Hepatocyte (in vitro differentiated cells): Measurements from ENCODE around the gene CSNK1G3. TPM values are rescaled to one million over a fixed set of nuclear protein-coding genes. Genes with fewer than 3 reads are reported as not detected.

Source experiments
- DNase-seq: peaks from one replicate; pipeline ENCODE4 v3.0.0-alpha.2; 2016; ENCODE audit warnings: low spot score
- H2AFZ ChIP-seq: fragments of 200-600 bp; sonication (generic); 2 replicates; pipeline ENCODE4 v1.6.0; 2016; ENCODE audit warnings: antibody characterized with exemption, mild to moderate bottlenecking
- H3K27ac ChIP-seq: fragments of 200-600 bp; sonication (generic); 2 replicates; pipeline ENCODE4 v1.5.1; 2016; ENCODE audit warnings: mild to moderate bottlenecking
- H3K27me3 ChIP-seq: fragments of 200-600 bp; sonication (generic); 2 replicates; pipeline ENCODE4 v1.6.1; 2016
- H3K36me3 ChIP-seq: fragments of 200-600 bp; sonication (generic); replicated peaks from 2 replicates; pipeline ENCODE4 v1.5.1; 2016; ENCODE audit warnings: low read depth; ENCODE audit not compliant: insufficient read depth
- H3K4me1 ChIP-seq: fragments of 200-600 bp; sonication (generic); 2 replicates; pipeline ENCODE4 v1.5.1; 2016; ENCODE audit warnings: mild to moderate bottlenecking, moderate library complexity; ENCODE audit not compliant: insufficient read depth
- H3K4me2 ChIP-seq: fragments of 200-600 bp; sonication (generic); 2 replicates; pipeline ENCODE4 v1.6.0; 2016
- H3K4me3 ChIP-seq: fragments of 200-600 bp; sonication (generic); 2 replicates; pipeline ENCODE4 v1.5.1; 2016; ENCODE audit warnings: mild to moderate bottlenecking
- H3K79me2 ChIP-seq: fragments of 200-600 bp; sonication (generic); 2 replicates; pipeline ENCODE4 v1.6.0; 2017; ENCODE audit warnings: mild to moderate bottlenecking
- H3K9me2 ChIP-seq: fragments of 200-600 bp; sonication (generic); replicated peaks from 2 replicates; pipeline ENCODE4 v1.6.0; 2017; ENCODE audit warnings: mild to moderate bottlenecking; ENCODE audit not compliant: insufficient read depth
- H3K9me3 ChIP-seq: fragments of 200-600 bp; sonication (generic); 2 replicates; pipeline ENCODE4 v1.5.1; 2016; ENCODE audit warnings: low read depth, mild to moderate bottlenecking
- H4K20me1 ChIP-seq: fragments of 200-600 bp; sonication (generic); 2 replicates; pipeline ENCODE4 v1.6.0; 2016; ENCODE audit warnings: mild to moderate bottlenecking; ENCODE audit not compliant: insufficient read depth, poor library complexity, severe bottlenecking
- CTCF ChIP-seq: fragments of 200-600 bp; sonication (generic); IDR thresholded peaks from 2 replicates; pipeline ENCODE4 v1.5.1; 2016; ENCODE audit warnings: antibody characterized with exemption, mild to moderate bottlenecking; ENCODE audit not compliant: poor library complexity
- EZH2 ChIP-seq: fragments of 200-600 bp; sonication (generic); IDR thresholded peaks from 2 replicates; pipeline ENCODE4 v1.6.1; 2016; ENCODE audit warnings: antibody characterized with exemption, mild to moderate bottlenecking, borderline replicate concordance
- EZH2phosphoT487 ChIP-seq: fragments of 200-600 bp; sonication (generic); IDR thresholded peaks from one replicate; pipeline ENCODE4 v1.6.1; 2018; ENCODE audit warnings: antibody characterized with exemption, mild to moderate bottlenecking, low read depth, moderate library complexity; ENCODE audit not compliant: unreplicated experiment, severe bottlenecking
- WGBS: methylation state at CpG from one replicate; pipeline ENCODE4 v1.1.6; 2016; ENCODE audit warnings: low lambda C conversion rate; ENCODE audit errors: missing lambda C conversion rate; 5-methylcytosine and 5-hydroxymethylcytosine counted together
- polyA plus RNA-seq: library from polyadenylated mRNA; unstranded; fragments of >200 nt; fragmentation: Nextera tagmentation; extraction: Ambion mirVana; gene quantifications from 2 replicates; pipeline ENCODE4 v1.2.1, GENCODE V29; 2016
- total RNA-seq: library from RNA; depleted of rRNA; stranded (reverse); fragments of >200 nt; gene quantifications from 2 replicates; pipeline ENCODE4 v1.2.3, GENCODE V29; 2014

Gene CSNK1G3
- total and polyA plus RNA-seq, 2 experiments from 2014 or later = 20.8 to 59.3 TPM

- no peak overlapping the region for H2AFZ ChIP-seq
- WGBS = 88% methylated on average over 2 of the region's 2 CpGs
- no peaks in the 10 kb centered on the region for H3K4me1 ChIP-seq
- H3K4me3 ChIP-seq = no peak overlapping the region
- no peaks in the 10 kb centered on the region for H3K27me3 ChIP-seq
- H3K9me3 ChIP-seq = peaks cover 3% of the 10 kb centered on the region
- H3K9me2 ChIP-seq = no peaks in the 10 kb centered on the region
- no peaks in the 10 kb centered on the region for H3K36me3 ChIP-seq
- H3K4me2 ChIP-seq = no peak overlapping the region
- H4K20me1 ChIP-seq = no peaks in the 10 kb centered on the region
- no peak for DNase-seq
- no peak for TF ChIP-seq EZH2phosphoT487
- no peak for TF ChIP-seq CTCF
- no peak for TF ChIP-seq EZH2
- no peaks in the 10 kb centered on the region for H3K79me2 ChIP-seq
- no peak overlapping the region for H3K27ac ChIP-seq
These were observed 147.0 kb downstream of the CSNK1G3 start for GRCh38 chr5:123659011-123659410.

- H4K20me1 ChIP-seq = no peaks in the 10 kb centered on the region
- H3K4me2 ChIP-seq = no peak overlapping the region
- no peak overlapping the region for H2AFZ ChIP-seq
- DNase-seq = no peak
- H3K9me3 ChIP-seq = peaks cover 8% of the 10 kb centered on the region
- WGBS = 63% methylated on average over 2 of the region's 2 CpGs
- H3K27me3 ChIP-seq = no peaks in the 10 kb centered on the region
- no peak for TF ChIP-seq EZH2phosphoT487
- TF ChIP-seq CTCF = no peak
- no peak for TF ChIP-seq EZH2
- no peak overlapping the region for H3K27ac ChIP-seq
- H3K79me2 ChIP-seq = no peaks in the 10 kb centered on the region
- no peak overlapping the region for H3K4me3 ChIP-seq
- H3K9me2 ChIP-seq = no peaks in the 10 kb centered on the region
- H3K36me3 ChIP-seq = no peaks in the 10 kb centered on the region
- no peaks in the 10 kb centered on the region for H3K4me1 ChIP-seq
These were observed 147.5 kb downstream of the CSNK1G3 start for GRCh38 chr5:123659495-123659894.

- WGBS = 97% methylated on average over 1 of the region's 1 CpG
- no peaks in the 10 kb centered on the region for H3K27me3 ChIP-seq
- no peak overlapping the region for H3K4me3 ChIP-seq
- no peaks in the 10 kb centered on the region for H3K79me2 ChIP-seq
- no peaks in the 10 kb centered on the region for H3K4me1 ChIP-seq
- H4K20me1 ChIP-seq = no peaks in the 10 kb centered on the region
- H3K36me3 ChIP-seq = no peaks in the 10 kb centered on the region
- H3K27ac ChIP-seq = no peak overlapping the region
- no peak overlapping the region for H2AFZ ChIP-seq
- no peak for TF ChIP-seq EZH2phosphoT487
- TF ChIP-seq CTCF = no peak
- TF ChIP-seq EZH2 = no peak
- peaks cover 17% of the 10 kb centered on the region for H3K9me3 ChIP-seq
- no peak overlapping the region for H3K4me2 ChIP-seq
- DNase-seq = no peak
- H3K9me2 ChIP-seq = no peaks in the 10 kb centered on the region
These were observed 153.0 kb downstream of the CSNK1G3 start for GRCh38 chr5:123664961-123665360.

- H3K9me2 ChIP-seq = no peaks in the 10 kb centered on the region
- H2AFZ ChIP-seq = no peak overlapping the region
- H4K20me1 ChIP-seq = no peaks in the 10 kb centered on the region
- no peaks in the 10 kb centered on the region for H3K79me2 ChIP-seq
- DNase-seq = no peak
- TF ChIP-seq CTCF (no peak), EZH2 (no peak), EZH2phosphoT487 (no peak)
- H3K4me2 ChIP-seq = no peak overlapping the region
- H3K9me3 ChIP-seq = peaks cover 17% of the 10 kb centered on the region
- H3K27me3 ChIP-seq = no peaks in the 10 kb centered on the region
- 95% methylated on average over 2 of the region's 2 CpGs for WGBS
- no peaks in the 10 kb centered on the region for H3K36me3 ChIP-seq
- no peak overlapping the region for H3K4me3 ChIP-seq
- no peak overlapping the region for H3K27ac ChIP-seq
- no peaks in the 10 kb centered on the region for H3K4me1 ChIP-seq
These were observed 153.9 kb downstream of the CSNK1G3 start for GRCh38 chr5:123665822-123666371.
